ENCODE data around the gene TCF7. TPM values are rescaled to one million over a fixed set of nuclear protein-coding genes. Genes with fewer than 3 reads are reported as not detected.

TCF7 gene
- total RNA-seq, 1 experiment from 2014 or later = 18.2 TPM

GRCh38 chr5:134079748-134080581, 34.5 kb upstream of the TCF7 start:
- H2BK5ac ChIP-seq (ENCODE audit: insufficient read length, low read length) = no peak overlapping the region
- H3K27me3 ChIP-seq (ENCODE audit: insufficient read depth, low read length) = no peaks in the 10 kb centered on the region
- DNase-seq = no peak
- H3K4me3 Mint-ChIP-seq = no peak overlapping the region
- no peak for TF ChIP-seq CTCF (conservative IDR thresholded peaks at IDR 0.05)
- no peaks in the 10 kb centered on the region for H3K9me3 Mint-ChIP-seq
- no peak overlapping the region for H3K56ac ChIP-seq (ENCODE audit: insufficient read length, low read depth, low read length)
- H2BK120ac ChIP-seq (ENCODE audit: low read depth, low read length, poor library complexity, severe bottlenecking) = no peak overlapping the region
- H3K27ac Mint-ChIP-seq = no peak overlapping the region
- H4K8ac ChIP-seq (replicated peaks; ENCODE audit: insufficient read length, low read depth, low read length) = no peak overlapping the region
- H3K9me3 ChIP-seq (ENCODE audit: control insufficient read depth, low read depth, low read length) = no peaks in the 10 kb centered on the region
- no peak overlapping the region for H4K91ac ChIP-seq (ENCODE audit: insufficient read length, low read depth, low read length)
- no peak overlapping the region for H3K23ac ChIP-seq (ENCODE audit: insufficient read length, low read depth, low read length)
- no peaks in the 10 kb centered on the region for H3K36me3 Mint-ChIP-seq (ENCODE audit: insufficient read depth in 1 of 3, low read depth in 3 of 3)
- peaks cover 6 to 7% of the 10 kb centered on the region in 2 experiments; a peak in 1 of 4 replicates for H3K4me1 Mint-ChIP-seq
- H3K4me2 ChIP-seq (ENCODE audit: insufficient read depth, insufficient read length, low read length) = no peak overlapping the region
- no peak overlapping the region for H3K18ac ChIP-seq (ENCODE audit: insufficient read length, low read depth, low read length)
- WGBS (ENCODE audit: extremely low coverage, insufficient read length, low lambda C conversion rate) = no CpG with 5 or more reads among the region's 19 CpGs
- H3K4ac ChIP-seq (ENCODE audit: low read depth, low read length) = no peak overlapping the region
- H3T11ph ChIP-seq (ENCODE audit: low read length) = no peak overlapping the region
- no peak overlapping the region for H2BK12ac ChIP-seq (ENCODE audit: insufficient read length, low read depth, low read length)
- H2AK5ac ChIP-seq (ENCODE audit: insufficient read length, low read length) = no peak overlapping the region
- no peaks in the 10 kb centered on the region for H3K79me1 ChIP-seq (ENCODE audit: insufficient read depth, low read depth, low read length, poor library complexity, severe bottlenecking)
- H4K20me1 ChIP-seq (ENCODE audit: control insufficient read depth, insufficient read depth, insufficient read length) = no peaks in the 10 kb centered on the region
- H3K14ac ChIP-seq (ENCODE audit: insufficient read depth, low read length) = no peak overlapping the region
- peaks cover 15% of the 10 kb centered on the region for H3K27me3 Mint-ChIP-seq (ENCODE audit: low read depth)
- H2BK20ac ChIP-seq (ENCODE audit: low read depth, low read length, poor library complexity, severe bottlenecking) = no peak overlapping the region
- no peak overlapping the region for H2BK15ac ChIP-seq (ENCODE audit: low read depth, low read length)
- no peaks in the 10 kb centered on the region for H3K79me2 ChIP-seq (ENCODE audit: insufficient read depth, low read length)
- H2AFZ ChIP-seq (ENCODE audit: low read length) = no peak overlapping the region
- no peak overlapping the region for H3K9ac ChIP-seq (ENCODE audit: extremely low read depth, insufficient read length, low read length)
- no peaks in the 10 kb centered on the region for H3K23me2 ChIP-seq (ENCODE audit: insufficient read length, low read depth, low read length, poor library complexity, severe bottlenecking)
- no peaks in the 10 kb centered on the region for H3K4me1 ChIP-seq (ENCODE audit: insufficient read depth, low read length)
- no peak overlapping the region for H3K27ac ChIP-seq (ENCODE audit: insufficient read length, low read depth, low read length)
- H4K5ac ChIP-seq (ENCODE audit: insufficient read length, low read depth, low read length) = no peak overlapping the region

Data from H9 (cell line).